HG03064 (cell line): ENCODE results near the gene PHKG2.

Experiments used
- ATAC-seq: cut with Tn5 transposase; IDR thresholded peaks from one replicate; pipeline ENCODE4 v1.9.1; 2021; ENCODE audit warnings: low read depth; ENCODE audit not compliant: unreplicated experiment

Gene PHKG2

DNA sequence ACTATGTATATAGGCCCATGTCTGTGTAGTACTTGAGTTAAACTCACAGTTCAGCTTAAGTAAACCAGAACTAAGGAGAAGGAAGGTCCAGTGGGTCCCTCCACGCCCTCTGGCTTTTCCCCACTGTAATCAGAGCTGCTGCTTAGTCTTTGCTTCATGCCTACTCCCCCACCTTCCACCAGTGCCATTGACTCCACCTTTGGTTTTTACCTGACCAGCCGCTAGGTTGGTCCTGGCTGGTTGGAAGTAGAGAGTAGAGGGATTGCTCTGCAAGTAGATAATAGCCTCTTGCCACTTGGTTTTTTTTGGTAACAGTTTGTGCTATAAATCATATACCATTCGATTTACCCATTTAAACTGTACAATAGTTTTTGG is 22.8 kb upstream of the PHKG2 start:
- no peak for ATAC-seq

DNA sequence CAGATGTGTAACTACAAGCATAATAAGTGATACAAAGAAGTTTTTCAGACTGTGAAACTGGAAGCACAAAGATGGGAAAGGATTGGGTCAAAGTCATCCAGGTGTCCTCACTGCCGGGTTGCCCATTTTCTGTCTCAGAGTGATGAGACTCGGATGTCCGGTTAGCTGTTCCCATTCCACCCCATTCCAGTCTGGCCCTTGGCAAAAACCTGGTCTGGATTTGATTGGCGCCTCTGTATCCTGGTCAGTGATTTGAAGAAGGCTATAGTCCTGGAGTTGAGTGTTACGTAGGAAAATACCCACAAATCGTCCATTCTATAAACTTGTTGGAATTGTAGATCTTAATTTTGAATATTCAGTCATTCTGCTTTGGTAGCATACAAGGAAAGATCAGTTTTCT is 19.9 kb upstream of the PHKG2 start:
- ATAC-seq = no peak

DNA sequence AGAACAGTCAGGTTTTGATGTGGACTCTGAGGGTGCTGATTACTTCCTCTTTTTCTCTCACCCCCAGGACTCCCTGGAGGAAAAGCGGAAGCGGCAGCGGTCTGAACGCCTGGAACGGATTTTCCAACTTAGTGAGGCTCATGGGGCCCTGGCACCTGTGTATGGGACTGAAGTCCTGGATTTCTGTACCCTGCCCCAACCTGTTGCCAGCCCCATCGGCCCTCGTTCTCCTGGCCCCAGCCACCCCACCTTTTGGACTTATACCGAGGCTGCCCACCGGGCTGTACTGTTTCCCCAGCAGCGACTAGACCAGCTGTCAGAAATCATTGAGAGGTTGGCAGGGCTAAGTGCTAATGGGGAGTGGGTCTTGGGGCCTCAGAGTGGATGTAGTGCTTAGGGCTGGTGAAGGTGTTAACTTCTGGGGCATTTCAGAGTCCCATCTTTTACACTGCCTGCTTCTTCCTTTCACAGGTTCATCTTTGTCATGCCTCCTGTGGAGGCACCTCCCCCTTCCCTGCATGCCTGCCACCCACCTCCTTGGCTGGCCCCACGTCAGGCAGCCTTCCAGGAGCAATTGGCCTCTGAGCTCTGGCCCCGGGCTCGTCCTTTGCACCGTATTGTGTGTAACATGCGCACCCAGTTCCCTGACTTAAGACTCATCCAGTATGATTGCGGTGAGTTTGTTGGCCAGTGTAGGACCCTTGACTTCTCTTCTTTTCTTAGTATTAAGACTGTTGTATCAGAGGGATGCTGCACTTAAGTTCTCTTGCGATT is 19.1 kb upstream of the PHKG2 start:
- ATAC-seq = no peak

DNA sequence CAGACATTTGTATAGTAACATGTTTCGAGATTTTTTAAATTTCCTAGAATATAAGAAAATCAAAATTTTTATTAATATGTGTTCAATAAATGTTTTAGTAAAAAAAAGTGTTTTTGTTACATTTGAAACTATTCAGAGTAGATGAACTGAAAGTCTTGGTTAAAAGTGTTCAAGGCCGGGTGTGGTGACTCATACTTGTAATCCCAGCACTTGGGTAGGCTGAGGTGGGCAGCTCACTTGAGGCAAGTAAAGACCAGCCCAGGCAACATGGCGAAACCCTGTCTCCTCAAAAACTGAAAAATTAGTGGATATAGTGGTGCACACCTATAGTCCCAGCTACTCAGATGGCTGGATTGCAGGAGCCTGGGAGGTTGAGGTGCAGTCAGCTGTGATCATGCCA is 16.8 kb upstream of the PHKG2 start:
- no peak for ATAC-seq

DNA sequence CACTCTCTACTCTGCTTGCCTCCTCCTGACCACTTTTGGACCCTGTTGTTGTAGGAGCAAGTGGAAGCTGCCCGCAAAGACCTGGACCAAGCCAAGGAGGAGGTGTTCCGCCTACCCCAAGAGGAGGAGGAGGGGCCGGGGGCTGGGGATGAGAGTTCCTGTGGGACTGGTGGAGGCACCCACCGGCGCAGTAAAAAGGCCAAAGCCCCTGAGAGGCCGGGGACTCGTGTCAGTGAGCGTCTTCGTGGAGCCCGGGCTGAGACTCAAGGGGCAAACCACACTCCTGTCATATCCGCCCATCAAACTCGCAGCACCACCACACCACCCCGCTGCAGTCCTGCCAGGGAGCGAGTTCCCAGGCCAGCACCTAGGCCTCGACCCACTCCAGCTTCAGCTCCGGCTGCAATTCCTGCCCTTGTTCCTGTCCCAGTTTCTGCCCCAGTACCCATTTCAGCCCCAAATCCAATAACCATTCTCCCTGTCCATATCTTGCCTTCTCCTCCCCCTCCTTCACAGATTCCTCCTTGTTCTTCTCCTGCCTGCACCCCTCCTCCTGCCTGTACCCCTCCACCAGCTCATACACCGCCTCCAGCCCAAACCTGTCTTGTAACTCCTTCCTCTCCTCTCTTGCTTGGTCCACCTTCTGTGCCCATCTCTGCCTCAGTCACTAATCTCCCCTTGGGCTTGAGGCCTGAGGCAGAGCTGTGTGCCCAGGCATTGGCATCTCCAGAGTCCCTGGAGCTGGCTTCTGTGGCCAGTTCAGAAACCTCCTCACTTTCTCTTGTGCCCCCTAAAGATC is 11.0 kb upstream of the PHKG2 start:
- ATAC-seq = no peak

DNA sequence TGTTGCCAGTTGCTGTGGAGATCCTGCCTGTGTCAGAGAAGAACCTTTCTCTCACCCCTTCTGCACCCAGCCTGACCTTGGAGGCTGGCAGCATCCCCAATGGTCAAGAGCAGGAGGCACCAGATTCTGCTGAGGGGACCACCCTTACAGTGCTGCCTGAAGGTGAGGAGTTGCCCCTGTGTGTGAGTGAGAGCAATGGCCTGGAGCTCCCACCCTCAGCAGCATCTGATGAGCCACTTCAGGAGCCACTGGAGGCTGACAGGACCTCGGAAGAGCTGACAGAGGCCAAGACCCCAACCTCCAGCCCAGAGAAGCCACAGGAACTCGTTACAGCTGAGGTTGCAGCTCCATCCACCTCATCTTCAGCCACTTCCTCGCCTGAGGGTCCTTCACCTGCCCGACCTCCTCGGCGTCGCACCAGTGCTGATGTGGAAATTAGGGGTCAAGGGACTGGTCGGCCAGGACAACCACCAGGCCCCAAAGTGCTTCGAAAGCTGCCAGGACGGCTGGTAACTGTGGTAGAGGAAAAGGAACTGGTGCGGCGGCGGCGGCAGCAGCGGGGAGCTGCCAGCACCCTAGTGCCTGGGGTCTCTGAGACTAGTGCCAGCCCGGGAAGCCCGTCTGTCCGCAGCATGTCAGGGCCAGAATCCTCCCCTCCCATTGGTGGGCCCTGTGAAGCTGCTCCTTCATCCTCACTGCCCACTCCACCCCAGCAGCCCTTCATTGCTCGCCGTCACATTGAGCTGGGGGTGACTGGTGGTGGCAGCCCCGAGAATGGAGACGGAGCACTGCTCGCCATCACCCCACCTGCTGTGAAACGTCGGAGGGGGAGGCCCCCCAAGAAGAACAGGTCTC is 10.2 kb upstream of the PHKG2 start:
- ATAC-seq = no peak

DNA sequence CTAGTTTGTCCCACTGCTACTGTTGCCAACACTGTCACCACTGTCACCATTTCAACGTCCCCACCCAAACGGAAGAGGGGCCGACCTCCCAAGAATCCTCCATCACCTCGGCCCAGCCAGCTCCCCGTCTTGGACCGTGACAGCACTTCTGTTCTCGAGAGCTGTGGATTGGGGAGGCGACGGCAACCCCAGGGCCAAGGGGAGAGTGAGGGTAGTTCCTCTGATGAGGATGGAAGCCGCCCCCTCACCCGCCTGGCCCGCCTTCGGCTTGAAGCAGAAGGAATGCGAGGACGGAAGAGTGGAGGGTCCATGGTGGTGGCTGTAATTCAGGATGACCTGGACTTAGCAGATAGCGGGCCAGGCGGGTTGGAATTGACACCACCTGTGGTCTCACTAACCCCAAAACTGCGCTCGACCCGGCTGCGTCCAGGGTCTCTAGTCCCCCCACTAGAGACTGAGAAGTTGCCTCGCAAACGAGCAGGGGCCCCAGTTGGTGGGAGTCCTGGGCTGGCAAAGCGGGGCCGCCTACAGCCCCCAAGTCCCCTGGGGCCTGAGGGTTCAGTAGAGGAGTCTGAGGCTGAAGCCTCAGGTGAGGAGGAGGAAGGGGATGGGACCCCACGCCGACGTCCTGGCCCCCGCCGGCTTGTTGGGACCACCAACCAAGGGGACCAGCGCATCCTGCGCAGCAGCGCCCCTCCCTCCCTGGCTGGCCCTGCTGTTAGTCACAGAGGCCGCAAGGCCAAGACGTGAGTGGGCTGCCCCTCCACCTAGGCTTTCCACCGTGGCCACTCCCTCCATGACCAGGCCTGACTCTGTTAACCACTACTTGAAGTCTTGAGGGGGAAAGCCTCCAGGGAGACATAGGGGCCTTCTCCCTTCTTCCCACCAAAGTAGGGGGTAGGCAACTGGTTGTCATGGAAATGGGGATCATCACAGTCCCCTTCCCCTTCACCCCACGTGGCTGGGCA is 9.0 kb upstream of the PHKG2 start:
- ATAC-seq = no peak

DNA sequence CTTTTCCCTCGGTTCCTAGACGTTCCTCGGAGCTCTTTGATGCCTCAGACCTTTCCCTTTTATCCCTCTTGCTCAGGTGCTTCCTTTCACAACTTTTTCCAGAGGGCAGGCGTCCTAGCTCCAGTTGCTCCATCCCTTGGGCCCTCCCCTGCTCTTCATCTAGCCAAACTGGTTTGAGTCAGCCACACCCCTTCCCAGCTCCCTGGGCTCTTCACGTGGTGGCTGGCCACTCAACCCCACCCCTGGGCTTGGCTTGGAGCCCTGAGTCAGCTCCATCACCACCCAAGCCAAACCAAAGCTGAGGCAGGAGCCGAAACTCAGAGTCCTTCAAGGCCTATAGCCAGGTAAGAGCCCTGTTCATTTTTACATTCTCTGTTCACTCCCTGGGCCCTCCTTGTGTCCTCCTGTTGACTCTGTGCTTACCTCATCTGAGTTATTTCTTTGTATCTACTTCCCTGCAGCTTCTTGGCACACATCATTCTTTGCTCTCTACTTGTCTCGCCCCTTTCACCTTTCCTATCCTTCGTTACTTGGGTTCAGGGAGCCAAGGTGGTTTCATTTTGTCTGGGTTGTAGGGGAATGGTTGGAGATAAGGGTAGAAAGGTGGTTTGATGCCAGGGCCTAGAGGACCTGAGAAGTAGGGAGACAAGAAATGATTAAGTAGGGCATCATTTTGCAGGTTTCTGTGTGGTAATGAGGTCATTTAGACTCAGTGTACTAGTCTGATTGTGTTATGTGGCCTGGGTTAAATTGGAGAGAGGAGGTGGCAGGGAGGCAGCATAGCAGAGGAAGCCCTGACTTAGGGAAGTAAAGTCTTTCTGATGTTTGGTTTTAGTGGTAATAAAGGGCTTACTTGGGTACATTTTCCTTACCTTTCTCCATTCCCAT is 7.6 kb upstream of the PHKG2 start:
- ATAC-seq = no peak

DNA sequence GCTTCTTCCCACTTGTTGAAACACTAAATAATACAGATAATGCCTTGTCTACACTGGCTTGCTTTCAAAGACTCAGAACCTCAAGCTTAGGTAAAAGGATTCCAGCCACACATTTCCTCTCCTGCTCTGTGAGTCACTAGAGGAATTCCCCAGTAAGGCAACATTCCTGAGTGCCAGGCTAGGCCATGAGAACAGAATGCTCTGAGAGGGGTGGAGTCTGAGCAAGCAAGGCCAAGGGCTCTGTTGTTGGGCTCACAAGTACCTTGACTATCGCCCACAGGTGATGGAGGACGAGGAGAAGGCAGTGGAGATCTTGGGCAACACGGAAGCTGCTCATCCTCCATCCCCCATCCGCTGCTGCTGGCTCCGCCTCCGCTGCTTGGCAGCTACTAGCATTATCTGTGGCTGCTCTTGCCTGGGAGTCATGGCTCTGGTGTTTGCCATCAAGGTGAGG is 6.7 kb upstream of the PHKG2 start:
- no peak for ATAC-seq

DNA sequence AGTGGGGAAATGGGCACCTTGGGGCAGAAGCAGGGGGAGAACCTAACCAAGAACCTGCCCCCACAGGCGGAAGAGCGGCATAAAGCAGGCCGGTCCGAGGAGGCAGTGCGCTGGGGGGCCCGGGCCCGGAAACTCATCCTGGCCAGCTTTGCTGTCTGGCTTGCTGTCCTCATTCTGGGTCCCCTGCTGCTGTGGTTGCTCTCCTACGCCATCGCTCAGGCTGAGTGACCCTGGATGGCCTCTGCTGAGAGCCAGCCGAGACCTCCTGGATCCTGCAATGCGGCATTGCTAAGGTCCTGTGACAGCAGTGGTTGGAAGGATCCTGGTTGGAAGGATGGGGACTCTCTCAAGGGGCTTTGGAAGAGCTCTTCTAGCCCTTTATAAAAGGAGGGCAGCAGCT is 4.5 kb upstream of the PHKG2 start:
- no peak for ATAC-seq

DNA sequence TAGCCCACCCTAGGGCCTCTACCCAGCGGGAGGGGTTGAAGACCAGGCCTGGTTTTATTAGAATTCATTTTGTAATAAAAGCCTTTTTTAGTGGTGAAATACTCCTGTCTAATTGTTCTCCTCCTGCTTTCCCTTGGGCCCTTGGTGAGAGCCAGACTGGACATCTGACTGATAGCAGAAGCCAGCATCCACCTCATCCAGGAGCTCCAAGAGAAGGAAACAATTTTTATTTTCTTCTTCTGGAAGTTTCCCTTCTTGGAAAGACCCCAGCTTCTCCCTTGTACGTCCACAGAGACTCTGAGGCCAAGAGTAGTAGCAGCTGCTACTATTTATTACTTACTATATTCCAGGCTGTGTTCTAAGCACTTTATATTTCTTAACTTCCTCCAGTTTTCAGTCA is 4.0 kb upstream of the PHKG2 start:
- ATAC-seq = no peak

DNA sequence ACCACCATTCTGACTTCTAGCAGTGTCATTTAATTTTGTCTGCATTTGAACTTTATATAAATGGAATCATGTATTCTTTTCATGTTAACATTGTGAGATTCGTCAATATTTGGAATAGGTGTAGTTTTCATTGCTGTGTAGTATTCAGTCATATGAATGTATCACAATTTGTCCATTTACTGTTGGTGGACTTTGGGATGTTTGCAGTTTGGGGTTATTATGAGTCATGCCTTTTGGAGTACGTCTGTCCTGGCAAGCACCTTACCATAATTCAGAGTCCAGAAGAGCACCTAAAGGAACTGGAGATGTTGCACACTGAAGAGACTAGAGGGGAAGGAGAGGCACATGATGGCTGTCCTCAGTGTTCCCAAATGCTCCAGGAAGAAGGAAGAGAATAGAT is 3.1 kb upstream of the PHKG2 start:
- ATAC-seq = no peak

DNA sequence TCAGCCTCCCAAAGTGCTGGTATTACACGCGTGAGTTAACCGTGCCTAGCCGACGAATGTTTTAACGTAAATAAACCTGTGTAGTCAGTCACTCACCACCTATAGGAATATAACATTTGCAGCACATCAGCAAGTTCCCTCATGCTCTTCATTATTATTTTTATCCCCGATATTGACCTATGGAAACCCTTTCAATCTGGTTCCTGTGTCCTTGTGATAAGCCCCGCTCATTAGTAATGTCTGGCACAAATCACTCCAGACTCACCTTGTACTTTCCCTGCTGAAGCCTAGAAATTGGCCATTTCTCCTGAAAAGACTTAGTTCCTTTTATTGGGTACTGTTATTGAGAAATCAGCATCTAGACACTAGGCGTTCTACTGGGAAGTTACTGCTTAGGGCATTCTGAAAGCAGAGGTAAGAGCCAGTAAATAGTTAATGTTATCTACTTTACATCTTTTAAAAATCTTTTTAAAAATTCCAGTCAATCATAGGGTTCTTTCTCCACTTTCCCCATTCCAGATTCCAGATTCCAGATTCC is 1.5 kb upstream of the PHKG2 start:
- ATAC-seq = no peak

DNA sequence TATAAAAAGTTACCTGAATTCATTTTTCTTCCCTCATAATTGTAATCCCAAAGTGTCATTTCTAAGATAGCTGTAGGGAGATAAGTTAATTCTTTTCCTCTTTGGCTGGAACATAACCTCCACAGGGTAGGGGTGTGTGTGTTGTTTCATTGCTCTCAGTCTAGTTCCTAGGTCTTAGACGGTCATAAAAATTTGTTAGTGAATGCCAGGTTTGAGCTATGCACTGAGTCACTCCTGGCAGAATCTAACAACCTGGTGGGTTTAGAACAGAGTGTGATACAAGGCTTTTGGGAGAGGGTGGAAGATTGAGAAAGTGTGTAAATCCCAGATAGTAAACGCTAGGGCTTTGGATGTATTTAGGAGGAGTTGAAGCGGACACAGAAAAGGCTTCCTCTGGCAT is 894 bp upstream of the PHKG2 start:
- ATAC-seq = no peak

DNA sequence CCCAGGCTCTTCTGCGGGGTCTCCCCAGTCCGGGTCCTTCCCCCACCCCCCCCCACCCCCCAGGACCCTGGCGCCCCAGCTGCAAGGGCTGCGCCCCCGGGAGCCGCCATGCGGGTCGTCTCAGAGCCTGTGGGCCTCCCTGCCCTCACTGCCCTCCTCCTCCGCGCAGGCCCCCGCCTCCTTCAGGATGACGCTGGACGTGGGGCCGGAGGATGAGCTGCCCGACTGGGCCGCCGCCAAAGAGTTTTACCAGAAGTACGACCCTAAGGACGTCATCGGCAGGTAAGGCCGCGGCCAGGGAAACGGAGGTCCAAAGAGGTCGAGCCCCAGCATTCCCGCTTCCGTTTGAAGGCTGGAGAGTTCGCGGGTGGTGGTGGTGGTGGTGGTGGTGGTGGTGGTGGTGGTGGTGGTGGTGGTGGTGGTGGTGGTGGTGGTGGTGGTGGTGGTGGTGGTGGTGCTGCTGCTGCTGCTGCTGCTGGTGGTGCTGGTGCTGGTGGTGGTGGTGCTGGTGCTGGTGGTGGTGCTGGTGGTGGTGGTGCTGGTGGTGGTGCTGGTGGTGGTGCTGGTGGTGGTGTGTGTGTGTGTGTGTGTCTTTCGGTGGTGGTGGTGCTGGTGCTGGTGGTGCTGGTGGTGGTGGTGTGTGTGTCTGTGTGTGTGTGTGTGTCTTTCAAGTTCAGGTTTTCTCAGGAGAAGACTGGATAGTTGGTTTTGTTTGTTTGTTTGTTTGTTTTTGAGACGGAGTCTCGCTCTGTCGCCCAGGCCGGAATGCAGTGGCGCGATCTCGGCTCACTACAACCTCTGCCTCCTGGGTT is 615 bp downstream of the PHKG2 start:
- ATAC-seq = no peak

DNA sequence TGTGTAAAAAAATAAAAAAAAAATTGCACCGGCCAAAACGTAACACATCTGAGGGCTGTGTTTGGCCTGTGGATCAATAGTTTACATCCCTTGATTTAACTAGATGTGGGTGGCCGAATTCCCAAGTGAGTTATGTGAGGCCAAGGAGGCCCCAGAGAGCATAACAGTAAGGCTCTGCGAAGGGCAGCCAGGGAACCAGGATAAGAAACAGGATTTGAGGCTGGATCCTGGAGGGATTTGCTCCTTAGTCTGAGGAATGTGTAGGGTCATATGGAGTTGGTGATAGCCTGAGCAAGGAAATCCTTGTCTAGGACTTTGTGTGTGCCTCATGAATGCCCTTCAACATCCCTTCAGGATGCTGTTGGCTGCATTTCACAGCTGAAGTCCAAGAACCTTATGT is 2.0 kb downstream of the PHKG2 start:
- no peak for ATAC-seq

DNA sequence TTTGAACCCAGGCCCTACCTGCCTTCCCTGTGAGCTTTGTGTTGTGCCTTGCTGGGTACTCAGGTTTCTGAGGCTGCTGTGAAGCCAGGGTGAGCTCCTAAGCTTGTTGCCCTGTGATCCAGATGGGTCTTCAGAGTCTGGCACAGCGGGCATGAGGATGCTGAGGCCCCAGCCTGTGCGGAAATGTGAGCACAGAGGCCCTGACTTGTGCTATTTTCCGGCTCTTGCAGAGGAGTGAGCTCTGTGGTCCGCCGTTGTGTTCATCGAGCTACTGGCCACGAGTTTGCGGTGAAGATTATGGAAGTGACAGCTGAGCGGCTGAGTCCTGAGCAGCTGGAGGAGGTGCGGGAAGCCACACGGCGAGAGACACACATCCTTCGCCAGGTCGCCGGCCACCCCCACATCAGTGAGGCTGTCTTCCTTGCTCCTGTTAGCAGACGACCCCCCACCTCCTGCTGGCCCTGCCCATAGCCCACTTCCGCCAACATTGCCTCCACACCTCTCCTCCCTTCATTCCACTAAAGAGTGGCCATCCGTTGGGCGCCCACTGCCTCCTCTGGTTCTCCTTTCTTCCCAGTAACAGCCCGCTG is 2.7 kb downstream of the PHKG2 start:
- no peak for ATAC-seq

DNA sequence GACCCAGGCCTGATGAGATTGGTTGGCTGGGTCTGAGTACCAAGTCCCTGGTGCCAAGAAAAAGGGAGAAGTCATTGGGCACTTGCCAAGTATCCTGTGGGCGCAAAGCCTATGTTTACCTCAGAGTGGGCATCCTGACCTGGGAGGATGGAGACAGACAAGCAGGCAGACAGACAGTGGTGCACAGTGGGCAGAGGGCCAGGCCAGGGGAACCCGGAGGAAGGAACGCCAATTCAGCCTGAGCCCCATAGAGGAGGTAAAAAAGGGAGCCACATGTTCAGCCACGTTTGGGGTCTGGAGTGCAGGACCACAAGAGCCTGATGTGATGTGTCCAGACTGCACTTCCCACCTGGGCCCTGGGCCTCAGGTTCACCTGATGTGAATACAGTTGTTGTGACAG is 5.4 kb downstream of the PHKG2 start:
- ATAC-seq = no peak
